ENCODE measurements around the gene XXYLT1. TPM values are rescaled to one million over a fixed set of nuclear protein-coding genes. Genes with fewer than 3 reads are reported as not detected.
"Not testable (repeated sequence)": the region's sequence is repeated elsewhere in the genome, so short reads cannot be mapped to it uniquely, and the experiment has no call there.

XXYLT1 gene
- total RNA-seq, 6 experiments from 2014 or later: 1.7 to 6.5 (median 2.1) TPM

DNA sequence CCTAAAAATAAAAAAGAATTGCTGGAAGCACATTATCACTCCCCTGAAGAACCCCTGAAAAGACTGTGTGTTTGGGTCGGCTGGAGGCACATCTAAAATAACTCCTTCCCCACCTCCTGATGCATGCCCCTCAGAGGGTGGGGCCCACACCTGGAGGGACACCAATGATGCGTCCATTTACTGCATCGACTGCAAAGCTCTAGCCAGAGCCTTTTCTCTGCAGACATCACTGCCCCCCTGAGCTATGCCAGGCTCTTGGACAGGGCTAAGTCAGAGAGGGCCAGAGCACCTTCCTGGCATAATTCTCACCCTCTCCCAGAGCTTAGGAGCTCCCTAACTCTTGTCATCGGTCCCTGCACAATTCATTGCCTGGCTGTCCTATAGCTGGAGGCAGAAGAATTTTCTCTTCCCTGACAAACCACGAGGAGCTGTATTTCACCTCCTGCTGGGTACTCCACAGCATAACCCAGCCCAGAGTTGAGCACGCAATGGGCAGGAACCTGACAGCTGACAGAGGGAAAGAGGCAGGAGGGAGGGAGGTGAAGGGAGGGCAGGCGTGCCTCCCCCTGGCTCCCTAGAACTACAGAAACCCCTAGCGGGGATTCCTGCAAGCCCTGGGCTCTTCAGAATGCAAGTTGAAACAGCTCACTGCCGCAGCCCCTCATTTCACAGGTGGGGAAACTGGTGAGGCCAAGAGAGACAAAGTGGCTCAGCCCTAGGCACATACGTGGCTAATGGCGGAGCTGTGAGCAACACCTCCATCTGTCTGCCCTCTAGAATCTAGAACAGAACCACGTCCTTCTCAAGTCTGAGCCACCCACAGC, 46.6 kb downstream of the XXYLT1 start:
- no peak overlapping the region for H3K27ac ChIP-seq
- H3K4me1 ChIP-seq: no peaks in the 10 kb centered on the region
- no peaks in the 10 kb centered on the region for H3K9me3 ChIP-seq
- DNase-seq (no peak), ATAC-seq (no peak)
- H3K27me3 ChIP-seq: no peaks in the 10 kb centered on the region
- H3K4me3 ChIP-seq: no peak overlapping the region
- no CpG with 5 or more reads among the region's 12 CpGs for WGBS (ENCODE audit: insufficient coverage, low coverage, low lambda C conversion rate, missing lambda C conversion rate)
- TF ChIP-seq, protein P1, sequence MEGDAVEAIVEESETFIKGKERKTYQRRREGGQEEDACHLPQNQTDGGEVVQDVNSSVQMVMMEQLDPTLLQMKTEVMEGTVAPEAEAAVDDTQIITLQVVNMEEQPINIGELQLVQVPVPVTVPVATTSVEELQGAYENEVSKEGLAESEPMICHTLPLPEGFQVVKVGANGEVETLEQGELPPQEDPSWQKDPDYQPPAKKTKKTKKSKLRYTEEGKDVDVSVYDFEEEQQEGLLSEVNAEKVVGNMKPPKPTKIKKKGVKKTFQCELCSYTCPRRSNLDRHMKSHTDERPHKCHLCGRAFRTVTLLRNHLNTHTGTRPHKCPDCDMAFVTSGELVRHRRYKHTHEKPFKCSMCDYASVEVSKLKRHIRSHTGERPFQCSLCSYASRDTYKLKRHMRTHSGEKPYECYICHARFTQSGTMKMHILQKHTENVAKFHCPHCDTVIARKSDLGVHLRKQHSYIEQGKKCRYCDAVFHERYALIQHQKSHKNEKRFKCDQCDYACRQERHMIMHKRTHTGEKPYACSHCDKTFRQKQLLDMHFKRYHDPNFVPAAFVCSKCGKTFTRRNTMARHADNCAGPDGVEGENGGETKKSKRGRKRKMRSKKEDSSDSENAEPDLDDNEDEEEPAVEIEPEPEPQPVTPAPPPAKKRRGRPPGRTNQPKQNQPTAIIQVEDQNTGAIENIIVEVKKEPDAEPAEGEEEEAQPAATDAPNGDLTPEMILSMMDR (IDR thresholded peaks at IDR 0.05): no peak
- TF ChIP-seq POLR2A (IDR thresholded peaks at IDR 0.05): no peak
- intact Hi-C loops (cut with DNase I): no loop called here
- H3K36me3 ChIP-seq: no peaks in the 10 kb centered on the region

DNA sequence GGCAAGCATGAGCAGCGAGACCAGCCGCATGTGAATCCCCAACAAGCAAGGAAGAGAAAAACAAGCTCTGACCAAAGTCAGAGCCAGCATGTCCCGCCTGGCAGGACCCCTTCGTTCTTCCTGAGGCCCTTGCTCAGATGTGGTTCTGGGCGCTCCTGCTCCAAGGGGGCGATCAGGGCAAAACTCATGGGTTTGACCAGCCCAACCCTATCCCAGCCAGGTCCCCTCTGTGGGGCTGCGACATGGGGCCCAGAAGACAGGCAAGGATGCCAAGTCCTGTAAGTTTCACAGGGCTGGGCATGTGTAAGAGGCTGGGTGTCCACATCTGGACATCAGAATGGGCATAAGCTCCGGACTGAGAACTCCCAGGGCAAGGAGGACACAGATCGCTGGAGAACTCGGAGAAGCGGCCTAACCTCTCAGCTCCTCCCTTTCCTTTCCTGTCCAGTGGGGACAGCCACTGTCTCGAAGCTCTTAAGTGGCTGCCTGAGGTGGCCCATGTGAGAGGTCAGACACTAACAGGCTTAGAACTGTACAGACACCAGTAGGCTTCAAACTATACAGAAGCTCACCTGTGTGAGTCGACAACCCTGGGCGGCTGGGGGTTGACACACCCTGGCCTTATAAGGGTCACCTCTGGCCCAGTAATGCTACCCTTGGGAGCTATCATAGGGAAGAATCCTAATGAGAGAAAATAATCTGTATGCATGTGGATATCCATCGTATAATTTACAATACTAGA, 48.9 kb downstream of the XXYLT1 start:
- intact Hi-C loops (cut with DNase I): no loop called here
- TF ChIP-seq POLR2A (IDR thresholded peaks at IDR 0.05): no peak
- TF ChIP-seq, protein P1 (IDR thresholded peaks at IDR 0.05): no peak
- 96% methylated on average over 2 of the region's 15 CpGs for WGBS (ENCODE audit: insufficient coverage, low coverage, low lambda C conversion rate, missing lambda C conversion rate)
- H3K4me1 ChIP-seq: no peaks in the 10 kb centered on the region
- H3K27me3 ChIP-seq: no peaks in the 10 kb centered on the region
- DNase-seq (no peak), ATAC-seq (no peak)
- no peaks in the 10 kb centered on the region for H3K9me3 ChIP-seq
- no peak overlapping the region for H3K4me3 ChIP-seq
- no peaks in the 10 kb centered on the region for H3K36me3 ChIP-seq
- H3K27ac ChIP-seq: no peak overlapping the region

DNA sequence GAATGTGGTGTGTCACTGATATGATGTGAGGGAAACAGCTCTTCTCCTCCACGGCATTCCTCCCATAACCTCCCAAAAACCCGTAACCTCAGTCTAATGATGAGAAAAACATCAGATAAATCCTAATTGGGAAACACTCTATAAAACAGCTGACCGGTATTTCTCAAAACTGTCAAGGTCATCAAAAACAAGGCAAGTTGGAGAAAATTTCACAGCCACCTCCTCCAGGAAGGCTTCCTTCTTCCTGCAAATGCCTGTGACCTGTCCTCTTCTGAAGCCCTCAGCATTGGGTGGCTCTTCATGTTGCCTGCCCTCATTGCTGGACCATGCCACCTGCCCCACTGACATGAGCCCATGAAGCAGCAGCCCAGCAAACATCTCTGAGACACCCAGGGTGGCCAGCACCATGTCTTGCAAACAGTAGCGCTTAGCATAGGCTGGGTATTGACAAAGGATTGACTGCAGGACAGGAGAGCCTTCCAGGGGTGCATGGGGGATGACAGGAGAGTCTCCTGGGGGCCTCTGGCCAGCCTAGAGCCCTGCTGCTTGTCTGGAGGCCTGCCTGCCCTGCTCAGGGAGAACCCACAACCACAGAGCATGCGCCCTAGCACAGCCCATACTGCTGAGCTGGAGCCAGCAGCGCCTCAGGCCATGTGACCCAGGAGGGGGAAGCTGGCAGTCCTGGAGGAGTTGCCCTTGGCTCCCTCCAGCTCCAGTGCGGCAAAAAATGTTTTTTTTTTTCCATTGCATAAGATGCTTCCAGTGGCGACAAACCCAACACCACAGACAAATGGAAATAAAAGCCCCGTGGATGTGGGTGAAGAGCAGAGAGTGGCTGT, 49.7 kb downstream of the XXYLT1 start:
- no peaks in the 10 kb centered on the region for H3K9me3 ChIP-seq
- no peak overlapping the region for H3K4me3 ChIP-seq
- no peak for TF ChIP-seq POLR2A (IDR thresholded peaks at IDR 0.05)
- TF ChIP-seq, protein P1 (IDR thresholded peaks at IDR 0.05): no peak
- 88% methylated on average over 4 of the region's 9 CpGs for WGBS (ENCODE audit: insufficient coverage, low coverage, low lambda C conversion rate, missing lambda C conversion rate)
- ATAC-seq (peak; percentile 29 to 63 (median 46)), DNase-seq (no peak)
- H3K36me3 ChIP-seq: no peaks in the 10 kb centered on the region
- H3K4me1 ChIP-seq: no peaks in the 10 kb centered on the region
- intact Hi-C loops (cut with DNase I): no loop called here
- H3K27me3 ChIP-seq: no peaks in the 10 kb centered on the region
- no peak overlapping the region for H3K27ac ChIP-seq

DNA sequence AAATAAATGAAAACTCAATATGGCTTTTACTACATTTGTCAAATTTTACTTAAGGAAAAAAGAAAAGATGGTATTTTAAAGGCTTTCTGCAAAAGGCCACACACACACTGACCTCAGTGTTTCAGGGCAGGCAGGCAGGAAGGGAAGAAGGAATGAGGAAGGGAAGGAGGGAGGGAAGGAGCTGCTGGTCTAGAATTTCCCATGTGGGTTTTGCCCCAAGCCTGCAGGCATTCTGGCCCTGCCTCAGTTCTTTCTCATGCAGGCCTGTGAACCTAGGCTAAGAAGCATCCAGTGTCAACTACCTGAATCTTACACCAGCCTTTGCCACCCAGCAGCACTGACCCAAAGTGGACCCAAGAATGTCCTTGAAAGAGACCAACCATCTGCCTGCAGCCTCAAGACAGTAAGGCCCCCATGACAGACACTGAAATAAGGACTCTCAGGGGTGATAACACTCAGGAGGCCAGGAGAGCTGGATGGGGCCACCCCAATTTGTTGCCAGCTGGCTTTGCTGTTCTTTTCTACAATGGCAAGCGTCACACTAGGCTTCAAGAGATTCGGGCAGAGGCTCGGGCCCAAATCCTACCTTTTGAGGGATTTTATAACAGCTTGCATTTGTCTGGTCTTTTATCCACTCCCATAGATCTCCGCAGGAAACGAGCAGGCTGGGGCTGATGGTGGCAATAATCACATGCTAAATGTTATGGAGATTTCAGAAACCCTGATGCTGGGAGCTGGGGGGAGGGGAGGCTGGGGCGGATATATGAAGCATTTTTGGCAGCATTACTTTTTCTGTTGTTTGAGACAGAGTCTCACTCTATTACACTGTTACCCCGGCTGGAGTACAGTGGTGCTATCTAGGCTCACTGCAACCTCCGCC, 51.4 kb downstream of the XXYLT1 start:
- H3K9me3 ChIP-seq: no peaks in the 10 kb centered on the region
- H3K4me1 ChIP-seq: no peaks in the 10 kb centered on the region
- H3K4me3 ChIP-seq: no peak overlapping the region
- H3K27ac ChIP-seq: no peak overlapping the region
- ATAC-seq (no peak), DNase-seq (no peak)
- H3K27me3 ChIP-seq: no peaks in the 10 kb centered on the region
- intact Hi-C loops (cut with DNase I): no loop called here
- no peaks in the 10 kb centered on the region for H3K36me3 ChIP-seq
- 95% methylated on average over 7 of the region's 8 CpGs for WGBS (ENCODE audit: insufficient coverage, low coverage, low lambda C conversion rate, missing lambda C conversion rate)
- TF ChIP-seq POLR2A (IDR thresholded peaks at IDR 0.05): no peak
- TF ChIP-seq, protein P1 (IDR thresholded peaks at IDR 0.05): no peak

DNA sequence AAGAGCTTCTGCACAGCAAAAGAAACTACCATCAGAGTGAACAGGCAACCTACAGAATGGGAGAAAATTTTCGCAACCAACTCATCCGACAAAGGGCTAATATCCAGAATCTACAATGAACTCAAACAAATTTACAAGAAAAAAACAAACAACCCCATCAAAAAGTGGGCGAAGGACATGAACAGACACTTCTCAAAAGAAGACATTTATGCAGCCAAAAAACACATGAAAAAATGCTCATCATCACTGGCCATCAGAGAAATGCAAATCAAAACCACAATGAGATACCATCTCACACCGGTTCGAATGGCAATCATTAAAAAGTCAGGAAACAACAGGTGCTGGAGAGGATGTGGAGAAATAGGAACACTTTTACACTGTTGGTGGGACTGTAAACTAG, 52.6 kb downstream of the XXYLT1 start:
- H3K4me1 ChIP-seq; DNase-seq; H3K4me3 ChIP-seq; H3K9me3 ChIP-seq; intact Hi-C loops (cut with DNase I); H3K27ac ChIP-seq; H3K36me3 ChIP-seq; ATAC-seq; H3K27me3 ChIP-seq: not testable (repeated sequence)
- WGBS (ENCODE audit: insufficient coverage, low coverage, low lambda C conversion rate, missing lambda C conversion rate): 60% methylated on average over 1 of the region's 5 CpGs

DNA sequence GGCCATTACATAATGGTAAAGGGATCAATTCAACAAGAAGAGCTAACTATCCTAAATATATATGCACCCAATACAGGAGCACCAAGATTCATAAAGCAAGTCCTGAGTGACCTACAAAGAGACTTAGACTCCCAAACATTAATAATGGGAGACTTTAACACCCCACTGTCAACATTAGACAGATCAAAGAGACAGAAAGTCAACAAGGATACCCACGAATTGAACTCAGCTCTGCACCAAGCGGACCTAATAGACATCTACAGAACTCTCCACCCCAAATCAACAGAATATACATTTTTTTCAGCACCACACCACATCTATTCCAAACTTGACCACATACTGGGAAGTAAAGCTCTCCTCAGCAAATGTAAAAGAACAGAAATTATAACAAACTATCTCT, 55.4 kb downstream of the XXYLT1 start:
- intact Hi-C loops (cut with DNase I); H3K36me3 ChIP-seq; DNase-seq; ATAC-seq; H3K9me3 ChIP-seq; H3K27ac ChIP-seq; H3K4me3 ChIP-seq; H3K4me1 ChIP-seq; H3K27me3 ChIP-seq: not testable (repeated sequence)
- 60% methylated on average over 2 of the region's 2 CpGs for WGBS (ENCODE audit: insufficient coverage, low coverage, low lambda C conversion rate, missing lambda C conversion rate)

All from right lobe of liver (tissue), 6 donors.